Naive thymus-derived CD8-positive, alpha-beta T cell (primary cell): ENCODE results near the gene LRRC4C. TPM values are rescaled to one million over a fixed set of nuclear protein-coding genes. Genes with fewer than 3 reads are reported as not detected.

Experiments used
- ATAC-seq, 2 donors: fragments of 150-1000 bp; cut with Tn5 transposase in 1 of 2; sonication (Bioruptor Pico), chemical (Tn5 transposase) in 1 of 2; 1 replicate in 1 of 2; 2 replicates in 1 of 2; pipeline ENCODE4 v1.10.0; 2021; ENCODE audit warnings: mild to moderate bottlenecking in 2 of 2, moderate library complexity in 2 of 2
- POLR2A ChIA-PET: fragments of 350-600 bp; sonication (Branson Sonifier 250); formaldehyde crosslinking; loops from one replicate; lab custom pipeline; 2021; ENCODE audit warnings: antibody characterized with exemption; lab: Charles Lee
- DNase-seq, 10 donors: peaks; one replicate each; pipeline versions ENCODE4 v3.0.0 to v3.0.0-alpha.2; 2020 to 2022
- H3K27ac Mint-ChIP-seq, 10 donors: one replicate each; pipeline ENCODE4 v1.8.0; 2020 to 2022; ENCODE audit warnings: mild to moderate bottlenecking in 10 of 10, mixed read lengths in 10 of 10, moderate library complexity in 4 of 10, inconsistent platforms in 1 of 10
- H3K27me3 Mint-ChIP-seq, 5 donors: one replicate each; pipeline ENCODE4 v1.8.0; 2021 to 2022; ENCODE audit warnings: mixed read lengths in 5 of 5
- H3K36me3 Mint-ChIP-seq, 3 donors: one replicate each; pipeline ENCODE4 v1.8.0; 2020 to 2022; ENCODE audit warnings: mixed read lengths in 3 of 3, mild to moderate bottlenecking in 2 of 3, inconsistent platforms in 1 of 3
- H3K4me1 Mint-ChIP-seq, 4 donors: one replicate each; pipeline ENCODE4 v1.8.0; 2021 to 2022; ENCODE audit warnings: mixed read lengths in 4 of 4
- H3K4me3 Mint-ChIP-seq, 10 donors: one replicate each; pipeline ENCODE4 v1.8.0; 2020 to 2022; ENCODE audit warnings: mild to moderate bottlenecking in 10 of 10, mixed read lengths in 10 of 10, moderate library complexity in 6 of 10, inconsistent platforms in 1 of 10
- H3K9me3 Mint-ChIP-seq, 9 donors: one replicate each; pipeline ENCODE4 v1.8.0; 2020 to 2022; ENCODE audit warnings: mixed read lengths in 9 of 9, mild to moderate bottlenecking in 3 of 9, inconsistent platforms in 1 of 9, moderate library complexity in 1 of 9
- polyA plus RNA-seq, 3 donors: library from polyadenylated mRNA; unstranded; fragments of 300-500 nt; fragmentation: Illumina TruSeq; gene quantifications; one replicate each; pipeline ENCODE4 v1.2.3, GENCODE V29; 2021
- total RNA-seq, 8 experiments: library from RNA in 2 of 8; stranded (reverse) in 2 of 8; gene quantifications; one replicate each; pipeline ENCODE4 v1.2.3 and lab custom pipeline; 2021 to 2026

Gene LRRC4C
- total and polyA plus RNA-seq, 5 experiments from 2014 or later = not detected

DNA sequence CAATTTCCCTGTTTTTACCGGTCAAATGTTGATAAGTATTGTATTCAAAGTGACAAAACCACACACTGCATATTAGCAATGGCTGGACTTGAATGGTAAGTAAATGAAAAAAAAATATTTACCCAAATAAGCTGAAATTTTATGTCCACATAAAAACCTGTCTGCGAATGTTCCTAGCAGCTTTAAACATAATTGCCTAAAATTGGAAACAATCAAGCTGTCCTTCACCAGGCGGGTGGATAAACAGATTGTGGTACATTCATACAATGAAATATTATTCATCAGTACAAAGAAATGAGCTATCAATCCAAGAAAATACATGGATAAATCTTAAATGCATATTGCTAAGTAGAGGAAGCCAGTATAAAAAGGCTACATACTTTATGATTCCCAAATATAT lies 1067.8 kb downstream of the LRRC4C start:
- ATAC-seq (no peak), DNase-seq (no peak)
- no peaks in the 10 kb centered on the region for H3K36me3 Mint-ChIP-seq
- H3K4me3 Mint-ChIP-seq = no peak overlapping the region
- POLR2A ChIA-PET = no interaction called here
- no peaks in the 10 kb centered on the region for H3K4me1 Mint-ChIP-seq
- peaks cover 4 to 35% (median 13%) of the 10 kb centered on the region in 9 donors for H3K9me3 Mint-ChIP-seq
- H3K27me3 Mint-ChIP-seq = no peaks in the 10 kb centered on the region
- H3K27ac Mint-ChIP-seq = no peak overlapping the region

DNA sequence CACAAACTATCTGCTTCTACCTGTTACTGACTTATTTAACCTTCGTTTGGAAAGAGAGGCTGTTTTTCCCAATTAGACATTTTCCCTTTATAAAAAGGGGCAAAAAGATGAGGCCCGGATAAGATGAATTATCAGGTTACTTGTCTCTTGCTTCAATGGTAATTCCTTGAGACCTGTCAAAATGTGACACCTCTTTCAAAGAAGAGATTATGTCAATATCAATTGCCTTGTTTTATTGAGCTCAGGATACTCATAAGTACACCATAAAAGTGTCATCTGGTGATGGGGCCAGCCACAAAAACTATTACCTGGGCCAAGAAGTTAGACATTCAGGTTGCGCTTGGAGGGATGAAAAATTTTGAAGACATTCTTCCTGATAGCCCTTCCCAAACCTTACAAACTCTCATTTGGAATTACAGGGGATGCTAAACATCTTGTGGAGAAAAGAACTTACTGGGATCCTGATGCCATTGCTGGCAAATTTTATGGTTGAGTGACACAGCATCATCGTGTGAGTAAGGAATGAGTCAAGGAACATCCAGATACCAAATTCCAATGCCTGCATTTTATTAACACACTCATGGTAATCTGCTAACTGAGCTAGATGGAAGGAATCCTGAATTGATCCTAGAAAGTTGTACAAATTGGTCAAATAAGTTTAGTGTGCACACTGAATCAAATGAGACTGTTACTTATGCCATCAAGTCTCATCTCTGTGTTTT lies 1071.2 kb downstream of the LRRC4C start:
- Mint-ChIP-seq H3K27me3 (no peaks in the 10 kb centered on the region), H3K36me3 (no peaks in the 10 kb centered on the region), H3K4me1 (no peaks in the 10 kb centered on the region), H3K4me3 (no peak overlapping the region), H3K27ac (no peak overlapping the region), H3K9me3 (peaks cover 4 to 27% (median 11%) of the 10 kb centered on the region in 9 donors)
- POLR2A ChIA-PET = no interaction called here
- ATAC-seq (no peak), DNase-seq (no peak)

DNA sequence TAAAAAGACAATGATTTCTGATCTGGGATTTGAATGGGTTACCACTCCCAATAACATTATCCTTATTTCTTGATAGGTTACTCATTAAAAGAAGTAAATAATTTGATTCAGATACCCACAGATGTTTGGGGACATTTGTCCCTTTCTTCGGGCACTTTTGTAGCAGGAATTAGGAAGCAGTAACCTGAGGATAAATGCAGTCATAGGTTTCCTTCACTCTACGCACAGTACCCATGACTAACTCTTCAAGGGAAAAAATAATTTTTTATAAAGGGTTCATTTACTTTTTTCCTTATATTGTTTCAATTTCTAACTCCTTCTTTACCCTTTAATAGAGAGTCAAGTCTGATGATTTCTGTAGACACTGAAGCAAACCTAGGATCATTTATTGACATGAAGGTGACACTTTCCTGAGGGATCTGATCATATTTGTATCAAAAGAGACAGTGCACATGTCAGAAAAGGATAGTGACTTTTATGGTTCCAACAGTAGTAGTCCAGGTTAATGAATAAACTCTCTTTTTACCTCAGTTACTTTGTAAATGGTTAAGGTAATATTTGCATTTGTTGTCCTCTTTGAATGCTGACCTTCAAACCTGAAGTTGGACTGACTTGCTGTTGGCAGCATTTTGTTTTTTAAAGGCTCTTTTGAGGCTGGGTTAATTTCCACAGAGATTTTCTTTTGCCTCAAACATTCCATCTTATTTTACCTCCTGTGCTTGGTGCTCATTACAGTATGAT lies 1072.0 kb downstream of the LRRC4C start:
- no peak overlapping the region for H3K4me3 Mint-ChIP-seq
- no peak for DNase-seq
- ATAC-seq = no peak
- no peaks in the 10 kb centered on the region for H3K27me3 Mint-ChIP-seq
- peaks cover 4 to 26% (median 11%) of the 10 kb centered on the region in 9 donors for H3K9me3 Mint-ChIP-seq
- H3K36me3 Mint-ChIP-seq = no peaks in the 10 kb centered on the region
- H3K4me1 Mint-ChIP-seq = no peaks in the 10 kb centered on the region
- no peak overlapping the region for H3K27ac Mint-ChIP-seq
- POLR2A ChIA-PET = no interaction called here

DNA sequence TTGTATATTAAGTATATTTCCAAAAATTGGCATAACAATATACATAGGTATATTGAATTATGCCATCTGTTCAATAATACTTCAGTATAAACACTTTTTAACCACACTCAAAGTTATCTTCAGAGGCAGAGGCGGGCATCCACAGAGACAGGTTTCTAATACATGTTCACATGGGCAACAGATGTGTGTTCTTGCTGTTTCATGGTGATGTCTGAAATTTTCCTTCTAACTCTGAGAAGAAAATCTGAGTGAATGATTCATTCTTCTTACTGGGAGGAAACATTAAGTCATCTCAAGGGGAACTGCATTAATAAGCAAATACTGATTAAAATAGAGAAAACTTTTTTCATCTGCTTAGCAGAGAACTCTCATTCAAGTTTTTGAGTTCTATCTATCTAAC lies 1074.5 kb downstream of the LRRC4C start:
- Mint-ChIP-seq H3K27ac (no peak overlapping the region), H3K27me3 (no peaks in the 10 kb centered on the region), H3K36me3 (no peaks in the 10 kb centered on the region), H3K4me3 (no peak overlapping the region), H3K9me3 (peaks cover 4 to 24% (median 11%) of the 10 kb centered on the region in 9 donors), H3K4me1 (no peaks in the 10 kb centered on the region)
- ATAC-seq (no peak), DNase-seq (no peak)
- POLR2A ChIA-PET = no interaction called here

DNA sequence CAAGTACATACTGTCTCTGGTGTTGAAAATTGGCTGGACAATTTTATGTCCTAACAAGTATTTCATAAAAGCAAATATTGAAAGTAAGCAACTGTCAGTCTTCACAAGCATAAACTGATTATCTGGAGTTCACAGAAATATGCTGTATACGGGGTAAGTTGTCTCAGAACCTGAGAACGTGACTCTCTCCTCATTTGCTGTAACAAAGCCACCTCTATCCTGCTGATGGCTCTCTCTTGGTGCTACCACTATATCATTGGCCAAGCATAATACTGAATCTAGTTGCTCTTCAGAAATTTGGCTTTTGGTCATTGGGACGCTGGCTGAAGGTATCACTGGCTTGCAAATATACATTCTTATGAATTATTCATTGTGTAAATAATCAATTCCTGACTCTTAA lies 1078.0 kb downstream of the LRRC4C start:
- POLR2A ChIA-PET = no interaction called here
- no peaks in the 10 kb centered on the region for H3K4me1 Mint-ChIP-seq
- H3K9me3 Mint-ChIP-seq = peaks cover 0 to 30% (median 4%) of the 10 kb centered on the region in 9 donors
- H3K4me3 Mint-ChIP-seq = no peak overlapping the region
- no peak for DNase-seq
- no peak for ATAC-seq
- no peaks in the 10 kb centered on the region for H3K27me3 Mint-ChIP-seq
- no peaks in the 10 kb centered on the region for H3K36me3 Mint-ChIP-seq
- no peak overlapping the region for H3K27ac Mint-ChIP-seq

DNA sequence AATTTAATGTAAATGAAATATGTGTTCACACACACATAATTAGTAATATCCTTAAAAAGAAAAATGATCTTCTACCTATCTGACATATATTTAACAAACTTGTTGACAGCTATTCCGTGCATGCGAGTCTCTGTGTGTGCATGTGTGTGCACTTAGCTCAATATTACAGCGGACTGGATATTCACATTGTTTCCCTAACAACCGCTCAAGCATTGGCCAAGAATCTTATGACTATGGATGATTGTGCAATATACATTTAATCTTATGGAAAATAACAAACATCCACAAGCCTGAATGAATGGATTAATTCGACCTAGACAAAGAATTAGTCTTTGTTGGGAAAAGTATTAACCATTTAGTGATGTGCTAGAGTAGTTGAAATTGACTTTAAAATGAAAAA lies 1078.6 kb downstream of the LRRC4C start:
- Mint-ChIP-seq H3K36me3 (no peaks in the 10 kb centered on the region), H3K4me1 (no peaks in the 10 kb centered on the region), H3K9me3 (peaks cover 0 to 30% (median 6%) of the 10 kb centered on the region in 9 donors), H3K27me3 (no peaks in the 10 kb centered on the region), H3K4me3 (no peak overlapping the region), H3K27ac (no peak overlapping the region)
- DNase-seq (no peak), ATAC-seq (no peak)
- POLR2A ChIA-PET = no interaction called here

DNA sequence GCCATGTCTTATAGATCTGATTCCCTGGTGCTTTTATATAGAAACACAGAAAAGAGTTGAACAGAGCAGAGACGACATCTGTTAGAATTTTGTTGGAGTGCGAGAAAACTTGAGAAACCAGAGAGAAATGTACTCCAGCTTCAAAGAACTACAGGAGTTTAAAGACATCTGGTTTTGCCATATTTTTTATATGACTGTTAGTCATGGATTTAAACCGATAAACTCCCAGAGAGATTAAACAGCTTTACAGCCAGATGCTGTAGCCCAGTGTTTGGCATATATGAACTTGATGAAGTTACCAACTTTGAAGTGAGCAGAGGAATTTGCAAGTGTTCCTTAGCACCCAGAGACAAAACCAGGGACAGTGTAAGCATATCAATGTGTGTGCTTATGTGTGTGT lies 1083.1 kb downstream of the LRRC4C start:
- no peak for DNase-seq
- H3K9me3 Mint-ChIP-seq = peaks cover 3 to 34% (median 8%) of the 10 kb centered on the region in 9 donors
- H3K27me3 Mint-ChIP-seq = no peaks in the 10 kb centered on the region
- ATAC-seq = no peak
- H3K27ac Mint-ChIP-seq = no peak overlapping the region
- POLR2A ChIA-PET = no interaction called here
- H3K36me3 Mint-ChIP-seq = peaks cover 0 to 4% (median 0%) of the 10 kb centered on the region in 3 donors
- no peak overlapping the region for H3K4me3 Mint-ChIP-seq
- H3K4me1 Mint-ChIP-seq = no peaks in the 10 kb centered on the region

DNA sequence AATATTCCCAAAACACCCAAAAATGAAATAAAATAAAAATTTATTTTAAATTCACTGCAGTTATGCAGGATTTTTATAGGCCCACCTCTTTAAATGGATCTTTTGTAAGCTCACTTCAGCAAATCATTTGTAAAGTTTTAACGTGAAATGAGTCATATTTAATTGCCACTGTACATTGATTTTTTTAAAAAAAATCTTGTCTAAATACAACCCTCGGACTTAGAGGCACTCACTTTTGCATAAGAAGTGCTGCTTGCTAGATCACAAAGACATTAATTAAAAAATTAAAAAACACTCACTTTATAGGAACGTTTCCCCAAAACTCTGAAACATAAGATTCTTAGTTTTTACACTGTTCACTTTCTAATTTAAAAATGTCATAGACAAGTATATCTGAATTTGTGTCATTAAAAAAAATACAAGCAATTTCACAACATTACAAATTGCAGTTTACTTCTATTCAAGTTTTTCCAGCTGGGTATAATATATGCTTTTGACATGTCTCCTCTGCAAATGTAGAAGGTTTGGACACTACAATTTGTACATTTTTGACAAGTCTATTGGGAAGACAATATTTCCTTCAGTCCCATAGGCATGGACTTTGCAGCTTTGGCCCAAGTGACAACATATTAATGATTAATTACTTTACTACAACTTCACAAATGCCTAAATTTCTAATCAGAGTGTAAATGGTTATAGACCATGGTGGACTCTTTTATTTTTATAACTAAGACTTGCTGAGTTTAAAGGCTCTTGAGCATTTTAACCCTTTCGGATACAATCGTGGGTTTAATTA lies 1088.4 kb downstream of the LRRC4C start:
- DNase-seq = no peak
- no peak overlapping the region for H3K27ac Mint-ChIP-seq
- no peak for ATAC-seq
- no peaks in the 10 kb centered on the region for H3K4me1 Mint-ChIP-seq
- no peaks in the 10 kb centered on the region for H3K27me3 Mint-ChIP-seq
- POLR2A ChIA-PET = no interaction called here
- H3K9me3 Mint-ChIP-seq = peaks cover 4 to 37% (median 8%) of the 10 kb centered on the region in 9 donors
- no peak overlapping the region for H3K4me3 Mint-ChIP-seq
- peaks cover 0 to 4% (median 0%) of the 10 kb centered on the region in 3 donors for H3K36me3 Mint-ChIP-seq

DNA sequence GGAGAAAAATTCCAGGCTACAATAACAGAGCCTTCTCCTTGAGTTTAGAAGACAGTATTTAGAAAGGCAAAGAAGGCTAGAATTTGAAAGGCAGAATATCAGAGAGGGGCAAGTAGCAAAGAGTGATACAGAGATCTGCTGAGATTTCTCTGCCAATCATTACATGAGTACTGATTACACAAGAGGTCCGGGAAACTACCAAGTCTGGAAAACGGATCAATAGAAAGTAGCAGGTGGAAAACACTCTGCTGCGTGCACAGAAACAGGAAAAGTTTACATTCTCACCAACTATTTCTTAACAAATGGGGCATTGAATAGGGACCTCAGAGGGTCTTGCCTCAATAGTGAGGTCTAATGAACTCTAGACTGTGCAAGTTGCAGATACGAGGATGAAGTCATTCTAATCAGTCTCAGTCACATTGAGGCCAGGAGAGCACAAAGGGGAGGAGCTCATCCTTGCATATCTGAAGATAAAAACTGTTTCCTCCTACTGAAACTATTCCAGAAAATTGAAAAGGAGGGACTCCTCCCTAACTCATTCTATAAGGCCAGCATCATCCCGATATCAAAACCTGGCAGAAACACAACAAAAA lies 1099.2 kb downstream of the LRRC4C start:
- Mint-ChIP-seq H3K36me3 (no peaks in the 10 kb centered on the region), H3K9me3 (peaks cover 6 to 39% (median 19%) of the 10 kb centered on the region in 9 donors), H3K27ac (no peak overlapping the region), H3K4me3 (no peak overlapping the region), H3K27me3 (no peaks in the 10 kb centered on the region), H3K4me1 (no peaks in the 10 kb centered on the region)
- no peak for DNase-seq
- POLR2A ChIA-PET = no interaction called here
- ATAC-seq = no peak

DNA sequence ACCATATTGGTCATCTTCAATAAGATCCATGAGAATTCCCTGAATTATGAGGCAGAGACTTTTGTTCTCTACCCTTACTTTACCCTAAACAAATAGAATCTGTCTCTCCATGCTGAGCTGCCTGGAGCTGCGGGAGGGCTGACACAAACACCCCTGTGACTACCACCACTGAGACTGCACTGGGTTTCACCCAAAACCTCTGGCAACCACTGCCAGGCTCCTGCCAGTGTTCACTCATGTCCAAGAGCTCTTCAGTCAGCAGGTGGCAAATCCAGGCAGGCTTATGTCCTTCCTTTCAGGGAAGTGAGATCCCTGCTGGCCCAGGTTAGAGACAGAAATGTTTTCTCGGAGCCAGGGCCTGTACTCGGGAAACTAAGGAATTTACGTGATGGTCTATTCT lies 1105.3 kb downstream of the LRRC4C start:
- ATAC-seq (no peak), DNase-seq (no peak)
- Mint-ChIP-seq H3K27ac (no peak overlapping the region), H3K4me3 (no peak overlapping the region), H3K27me3 (no peaks in the 10 kb centered on the region), H3K4me1 (no peaks in the 10 kb centered on the region), H3K9me3 (peaks cover 8 to 26% (median 17%) of the 10 kb centered on the region in 9 donors), H3K36me3 (no peaks in the 10 kb centered on the region)
- POLR2A ChIA-PET = no interaction called here

DNA sequence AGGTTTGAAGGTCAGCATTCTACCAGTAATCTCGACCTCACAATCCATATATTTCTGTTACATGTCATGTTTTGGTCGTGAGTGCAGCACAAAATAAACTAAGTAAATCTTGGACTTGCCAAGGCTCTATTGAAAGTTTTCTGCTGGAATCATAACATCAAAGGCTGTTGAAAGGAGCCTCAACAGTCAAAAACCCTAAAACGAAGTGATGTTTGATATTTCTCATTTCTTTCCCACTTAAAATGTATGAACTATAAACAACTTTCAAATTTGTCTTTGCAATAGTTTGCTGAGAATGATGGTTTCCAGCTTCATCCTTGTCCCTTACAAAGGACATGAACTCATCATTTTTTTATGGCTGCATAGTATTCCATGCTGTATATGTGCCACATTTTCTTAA lies 1118.5 kb downstream of the LRRC4C start:
- DNase-seq (no peak), ATAC-seq (no peak)
- POLR2A ChIA-PET = no interaction called here
- no peak overlapping the region for H3K27ac Mint-ChIP-seq
- H3K4me3 Mint-ChIP-seq = no peak overlapping the region
- no peaks in the 10 kb centered on the region for H3K27me3 Mint-ChIP-seq
- H3K36me3 Mint-ChIP-seq = peaks cover 0 to 4% (median 0%) of the 10 kb centered on the region in 3 donors
- no peaks in the 10 kb centered on the region for H3K4me1 Mint-ChIP-seq
- peaks cover 2 to 31% (median 20%) of the 10 kb centered on the region in 9 donors for H3K9me3 Mint-ChIP-seq

DNA sequence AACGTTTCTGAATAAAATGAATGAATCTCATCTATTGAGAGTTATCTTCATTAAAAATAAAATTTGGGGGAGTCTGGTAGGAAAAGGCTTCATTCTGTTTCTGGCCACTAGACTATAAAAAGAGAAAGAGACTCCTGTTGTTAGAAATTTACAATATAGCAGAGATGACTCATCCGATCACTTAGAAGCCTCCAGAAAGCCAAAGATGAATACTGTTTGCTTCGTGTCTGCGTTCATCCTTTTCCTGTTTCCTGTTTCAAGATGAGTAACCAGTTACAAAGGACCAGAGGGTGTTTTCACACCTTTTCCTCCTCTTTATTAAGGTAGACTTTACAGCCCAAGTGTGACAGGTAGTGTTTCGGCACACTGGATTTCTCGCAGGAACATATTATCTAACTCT lies 1120.7 kb downstream of the LRRC4C start:
- no peak for ATAC-seq
- H3K4me3 Mint-ChIP-seq = no peak overlapping the region
- H3K4me1 Mint-ChIP-seq = no peaks in the 10 kb centered on the region
- POLR2A ChIA-PET = no interaction called here
- H3K36me3 Mint-ChIP-seq = peaks cover 0 to 4% (median 0%) of the 10 kb centered on the region in 3 donors
- H3K9me3 Mint-ChIP-seq = peaks cover 0 to 26% (median 13%) of the 10 kb centered on the region in 9 donors
- H3K27ac Mint-ChIP-seq = no peak overlapping the region
- H3K27me3 Mint-ChIP-seq = no peaks in the 10 kb centered on the region
- DNase-seq = no peak
